GM19239 (cell line): ENCODE results near the gene STMP1.
"Not testable (repeated sequence)": the region's sequence is repeated elsewhere in the genome, so short reads cannot be mapped to it uniquely, and the experiment has no call there.

ENCODE experiments used
- DNase-seq: peaks from one replicate; pipeline ENCODE4 v3.0.0; 2011; ENCODE audit warnings: low spot score; ENCODE audit not compliant: insufficient read length
- FAIRE-seq: peaks from 2 replicates; lab custom pipeline; 2011; peaks lifted over from hg19 to GRCh38; lab: Jason Lieb, UNC

Gene STMP1

DNA sequence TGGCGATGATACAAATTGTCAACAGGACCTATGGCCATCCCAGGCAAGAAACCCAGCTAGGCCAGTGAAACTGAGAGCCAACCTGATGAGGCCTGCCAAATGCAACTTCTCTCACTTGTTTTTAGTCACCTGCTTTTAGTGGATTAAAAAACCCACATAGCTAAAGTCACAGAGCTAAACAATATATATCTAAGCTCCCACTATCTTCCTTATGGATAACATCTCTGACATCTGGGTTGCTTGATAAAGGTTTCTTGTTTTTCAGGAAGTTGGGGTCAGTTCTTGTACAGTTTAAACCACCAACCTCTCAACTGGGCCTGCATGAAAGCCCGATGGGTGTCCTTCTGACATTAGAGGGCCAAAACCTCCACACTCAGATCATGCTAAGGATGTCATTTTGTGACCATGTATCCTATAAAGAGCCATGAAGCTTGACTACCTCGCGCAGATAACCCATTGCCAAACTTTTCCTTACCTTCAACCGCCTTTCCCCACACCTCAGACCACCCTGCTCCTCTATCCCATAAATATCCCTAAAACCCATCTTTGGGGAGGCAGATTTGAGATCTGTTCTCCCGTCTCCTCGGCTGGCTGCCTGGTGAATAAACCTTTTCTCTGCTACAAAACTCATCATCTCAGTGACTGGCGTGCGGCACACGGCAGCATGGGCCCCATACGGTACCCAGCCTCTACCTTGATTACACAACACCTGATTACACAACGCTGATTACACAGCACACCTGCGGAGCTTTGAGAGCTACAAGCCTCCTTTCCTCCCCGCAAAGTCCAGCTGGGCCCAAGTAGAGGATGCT is 797 bp upstream of the STMP1 start:
- DNase-seq: no peak
- no peak for FAIRE-seq

DNA sequence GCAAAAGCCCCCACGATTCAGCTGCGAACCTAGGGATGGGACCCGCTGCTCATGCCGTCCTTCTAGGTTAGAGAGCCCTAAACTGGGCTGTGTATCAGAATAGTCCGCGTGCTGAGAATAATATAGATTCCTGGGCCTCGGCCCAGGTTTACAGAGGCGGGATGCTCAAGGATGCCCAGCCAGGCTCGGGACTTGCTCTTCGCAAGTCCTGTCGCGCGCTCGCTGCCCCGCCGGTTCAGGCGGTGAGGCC is 266 bp upstream of the STMP1 start:
- DNase-seq: no peak
- no peak for FAIRE-seq

DNA sequence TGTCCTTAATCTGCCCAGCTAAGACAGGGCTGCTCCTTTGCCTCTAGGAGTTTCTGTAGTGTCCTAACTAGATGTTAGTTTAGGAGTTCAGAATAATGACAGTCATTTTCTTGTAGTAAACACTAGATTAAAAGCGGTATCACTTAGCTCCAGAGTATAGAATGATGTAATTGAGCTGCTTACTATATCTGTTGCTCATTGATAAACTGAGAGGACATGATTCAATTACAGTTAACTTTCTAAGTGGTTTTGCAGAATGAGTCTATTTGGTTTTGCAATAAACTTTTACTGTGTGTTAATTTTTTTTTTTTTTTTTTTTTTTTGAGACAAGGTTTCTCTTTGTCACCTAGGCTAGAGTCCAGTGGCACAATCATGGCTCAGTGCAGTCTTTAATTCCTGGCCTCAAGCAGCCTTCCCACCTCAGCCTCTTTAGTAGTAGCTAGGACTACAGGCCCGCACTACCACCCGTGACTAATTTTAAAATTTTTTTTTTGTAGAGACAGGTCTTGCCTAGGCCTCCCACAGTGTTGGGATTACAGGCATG is 1.8 kb downstream of the STMP1 start:
- DNase-seq (no peak), FAIRE-seq (no peak)

DNA sequence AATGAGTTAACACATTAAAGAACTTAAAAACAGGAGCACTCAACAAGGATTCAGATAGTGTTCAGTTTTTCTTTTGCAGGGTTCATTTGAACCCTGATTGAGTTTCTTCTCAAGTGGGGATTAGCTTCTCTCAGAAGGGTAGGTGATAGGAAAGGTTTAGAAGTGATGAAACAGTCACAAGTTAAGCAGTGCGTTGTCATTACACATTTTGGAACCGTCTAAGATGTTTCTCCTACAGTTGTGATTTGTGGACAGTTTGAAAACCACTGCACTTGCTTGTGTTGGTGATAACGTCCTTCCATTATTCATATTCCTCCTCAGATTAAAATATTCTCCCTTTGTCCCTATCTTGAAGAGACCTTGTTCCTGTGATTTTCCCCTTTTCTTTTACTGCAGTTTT is 2.7 kb downstream of the STMP1 start:
- FAIRE-seq: no peak
- no peak for DNase-seq

DNA sequence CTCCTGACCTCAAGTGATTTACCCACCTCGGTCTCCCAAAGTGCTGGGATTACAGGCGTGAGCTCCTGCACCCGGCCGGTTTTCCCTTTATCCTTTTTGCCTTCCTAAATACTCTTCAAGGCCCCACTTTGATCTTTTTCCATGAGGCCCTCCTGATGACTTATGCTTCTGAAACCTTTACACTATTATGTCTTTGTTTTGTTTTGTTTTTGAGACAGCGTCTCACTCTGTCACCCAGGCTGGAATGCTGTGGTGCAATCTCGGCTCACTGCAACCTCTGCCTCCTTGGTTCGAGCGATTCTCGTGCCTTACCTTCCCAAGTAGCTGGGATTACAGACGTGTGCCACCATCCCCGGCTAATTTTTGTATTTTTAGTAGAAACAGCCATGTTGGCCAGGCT is 3.8 kb downstream of the STMP1 start:
- FAIRE-seq: no peak
- no peak for DNase-seq

DNA sequence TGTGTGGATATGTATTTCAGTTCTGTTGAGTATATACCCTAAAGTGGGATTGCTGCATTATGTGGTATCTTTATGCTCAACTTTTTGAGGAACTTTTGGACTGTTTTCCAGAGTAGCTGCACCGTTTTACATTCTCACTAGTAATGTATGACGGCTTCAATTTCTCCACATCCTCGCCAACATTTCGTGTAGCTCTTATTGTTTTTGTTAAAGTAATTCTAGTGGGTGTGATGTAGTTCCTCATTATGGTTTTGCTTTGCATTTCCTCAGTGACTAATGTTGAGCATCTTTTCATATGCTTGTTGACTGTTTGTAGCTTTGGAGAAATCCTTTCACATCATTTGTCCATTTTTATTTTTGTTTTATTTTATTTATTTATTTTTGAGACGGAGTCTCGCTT is 4.5 kb downstream of the STMP1 start:
- FAIRE-seq: no peak
- DNase-seq: no peak

DNA sequence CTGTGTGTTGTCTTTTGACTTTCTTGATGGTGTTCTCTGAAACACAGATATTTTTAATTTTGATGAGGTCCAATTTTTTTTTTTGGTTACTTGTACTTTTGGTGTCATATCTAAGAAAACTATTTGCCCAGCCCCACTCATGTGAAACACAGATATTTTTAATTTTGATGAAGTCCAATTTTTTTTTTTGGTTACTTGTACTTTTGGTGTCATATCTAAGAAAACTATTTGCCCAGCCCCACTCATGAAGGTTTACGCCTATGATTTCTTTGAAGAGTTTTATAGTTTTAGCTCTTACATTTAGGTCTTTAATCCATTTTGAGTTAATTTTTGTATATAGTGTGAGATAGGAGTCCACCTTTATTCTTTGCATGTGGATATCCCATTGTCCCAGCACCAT is 5.3 kb downstream of the STMP1 start:
- not testable (repeated sequence) for DNase-seq, FAIRE-seq

DNA sequence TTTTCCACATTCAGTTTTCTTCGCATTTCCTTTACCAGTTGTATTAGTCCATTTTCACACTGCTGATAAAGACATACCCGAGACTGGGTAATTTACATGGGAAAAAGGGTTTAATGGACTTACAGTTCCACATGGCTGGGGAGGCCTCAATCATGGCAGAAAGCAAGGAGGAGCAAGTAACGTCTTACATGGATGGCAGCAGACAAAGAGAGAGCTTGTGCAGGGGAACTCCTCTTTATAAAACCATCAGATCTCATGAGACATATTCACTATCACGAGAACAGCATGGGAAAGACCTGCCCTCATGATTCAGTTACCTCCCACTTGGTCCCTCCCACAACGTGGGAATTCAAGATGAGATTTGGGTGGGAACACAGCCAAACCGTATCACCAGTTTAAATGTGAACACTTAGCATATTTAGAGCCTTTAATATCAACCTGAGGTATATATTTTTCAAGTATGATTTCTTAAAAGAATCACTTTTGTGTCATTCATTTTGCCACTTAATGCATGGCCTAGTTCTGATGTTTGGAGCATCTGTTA is 6.6 kb downstream of the STMP1 start:
- FAIRE-seq, DNase-seq: not testable (repeated sequence)

DNA sequence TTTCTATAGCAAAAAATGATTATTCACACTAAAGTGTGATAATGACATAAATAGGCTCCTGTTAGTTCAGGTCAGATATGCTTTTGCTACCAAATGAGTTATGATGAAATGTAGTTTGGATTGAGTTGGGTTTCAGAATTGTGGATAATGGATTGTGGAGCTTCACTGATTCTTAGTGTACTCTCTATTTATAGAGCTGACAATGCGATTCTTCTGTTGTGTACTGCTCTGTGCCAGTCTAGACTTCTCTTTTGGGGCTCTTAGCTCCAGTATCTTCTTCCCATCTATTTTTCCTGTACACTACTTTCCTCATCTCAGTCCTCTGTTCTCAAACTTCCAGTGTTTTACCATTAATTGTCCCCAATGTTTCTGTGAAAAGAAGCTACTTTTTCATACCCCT is 7.5 kb downstream of the STMP1 start:
- no peak for FAIRE-seq
- DNase-seq: no peak

DNA sequence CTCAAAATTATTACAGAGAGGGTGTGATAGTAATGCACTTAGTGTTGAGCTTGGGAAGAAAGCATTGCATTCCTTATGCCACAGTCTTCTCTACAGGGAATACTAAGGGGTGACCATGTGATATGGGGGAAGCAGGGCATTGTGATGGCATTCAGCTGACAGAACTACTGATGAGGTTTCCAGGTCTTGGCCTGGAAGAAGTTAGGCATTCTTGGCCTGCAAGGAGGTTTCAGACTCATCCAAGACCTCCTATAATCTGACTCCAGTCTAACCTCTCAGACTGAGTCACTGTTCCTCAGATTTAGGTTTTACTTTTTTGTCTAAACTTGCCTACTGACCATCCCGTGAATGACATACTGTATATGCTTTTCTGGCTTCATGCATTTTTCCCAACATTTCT is 7.9 kb downstream of the STMP1 start:
- FAIRE-seq: no peak
- no peak for DNase-seq

DNA sequence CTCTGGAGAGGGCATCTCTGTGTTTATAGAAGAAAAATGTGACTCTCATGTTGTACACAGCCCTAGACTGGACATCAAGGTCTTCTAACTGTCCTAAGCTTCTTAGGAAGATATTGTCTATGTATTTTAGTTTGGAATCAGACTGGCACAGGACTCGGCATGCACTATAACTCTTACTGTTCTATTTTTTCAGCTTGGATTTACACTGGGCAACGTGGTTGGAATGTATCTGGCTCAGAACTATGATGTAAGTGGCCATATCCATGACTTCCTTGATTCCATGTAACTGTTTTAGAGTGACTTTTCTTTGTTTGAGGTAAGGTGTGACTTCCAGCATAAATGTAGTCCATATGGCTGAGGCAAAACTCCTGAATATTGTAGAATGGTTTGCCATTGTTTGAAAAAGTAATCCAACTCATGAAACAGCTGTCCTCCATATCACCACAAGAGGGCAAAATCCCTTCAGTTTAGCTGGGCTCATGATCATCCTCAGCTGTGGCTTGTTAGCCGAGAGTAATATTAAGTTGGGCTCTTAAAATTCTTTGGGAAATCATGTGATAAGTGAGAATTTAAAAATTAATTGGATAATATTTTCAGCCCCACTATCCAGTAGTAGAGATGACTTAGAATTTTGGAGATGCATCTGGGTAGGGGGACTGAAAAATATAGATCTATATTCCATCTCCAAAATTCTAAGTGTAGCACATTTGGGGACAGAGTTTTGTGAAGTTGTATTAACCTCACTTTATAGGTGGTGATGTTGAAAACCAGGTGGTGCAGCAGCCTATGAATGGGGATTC is 10.4 kb downstream of the STMP1 start:
- FAIRE-seq (peak; percentile 71), DNase-seq (peak; percentile 26)

DNA sequence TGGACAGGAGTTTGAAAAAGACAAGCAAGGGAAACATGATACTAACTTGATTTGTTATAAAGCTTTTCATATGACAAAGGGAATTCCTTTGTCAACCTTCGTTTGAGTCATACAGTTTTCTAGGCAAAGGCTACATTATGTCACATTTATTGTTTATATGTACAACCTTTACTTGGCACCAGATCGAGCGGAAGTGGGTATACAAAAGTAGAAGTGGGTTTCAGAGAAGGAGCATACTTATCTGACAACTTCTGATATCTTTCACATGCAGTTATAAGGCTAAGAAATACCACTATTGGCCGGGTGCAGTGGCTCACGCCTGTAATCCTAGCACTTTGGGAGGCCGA is 11.0 kb downstream of the STMP1 start:
- DNase-seq (no peak), FAIRE-seq (no peak)

DNA sequence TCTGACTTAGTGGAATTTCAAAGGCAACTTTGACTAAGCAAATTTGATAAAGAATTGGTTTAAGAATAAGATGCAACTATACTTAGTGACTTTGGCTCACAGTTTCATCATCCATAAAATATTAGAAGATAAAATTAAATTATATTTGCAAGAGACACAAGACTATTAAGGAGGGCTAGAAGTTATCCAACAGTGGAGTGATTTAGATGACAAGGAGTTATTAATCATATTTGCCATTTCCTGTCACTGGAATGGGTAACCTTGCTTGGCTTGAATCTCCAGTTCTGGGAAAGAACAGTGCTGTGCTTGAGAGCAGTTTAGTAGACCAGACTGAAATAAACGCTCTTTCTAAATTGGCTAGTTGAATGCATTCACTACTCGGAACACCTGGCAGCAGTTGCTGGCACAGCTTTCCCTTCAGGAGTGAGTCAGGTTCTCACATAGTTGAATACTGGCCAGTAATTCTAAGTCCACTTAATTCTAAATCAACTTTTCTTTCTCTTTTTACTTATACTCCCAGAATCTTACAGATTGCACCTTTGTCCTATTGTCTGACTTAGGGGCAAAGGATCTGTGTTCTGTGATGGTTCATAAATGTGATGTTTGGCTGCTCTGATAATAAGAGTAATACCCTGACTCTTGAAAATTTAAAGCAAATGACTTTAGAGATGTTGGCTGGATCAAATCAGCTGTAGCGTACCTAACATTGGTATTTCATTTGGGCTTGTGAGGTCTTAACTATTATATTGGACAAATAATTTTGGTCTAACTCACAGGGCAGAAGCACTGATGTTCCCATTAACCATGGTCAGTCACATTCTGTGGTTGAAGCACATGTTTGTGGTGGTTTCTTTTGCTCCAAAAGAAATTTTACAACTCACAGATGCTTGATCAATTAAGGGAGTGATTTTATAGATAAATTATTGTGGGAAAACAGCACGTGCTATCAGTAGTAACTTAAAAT is 16.6 kb downstream of the STMP1 start:
- FAIRE-seq (no peak), DNase-seq (no peak)

DNA sequence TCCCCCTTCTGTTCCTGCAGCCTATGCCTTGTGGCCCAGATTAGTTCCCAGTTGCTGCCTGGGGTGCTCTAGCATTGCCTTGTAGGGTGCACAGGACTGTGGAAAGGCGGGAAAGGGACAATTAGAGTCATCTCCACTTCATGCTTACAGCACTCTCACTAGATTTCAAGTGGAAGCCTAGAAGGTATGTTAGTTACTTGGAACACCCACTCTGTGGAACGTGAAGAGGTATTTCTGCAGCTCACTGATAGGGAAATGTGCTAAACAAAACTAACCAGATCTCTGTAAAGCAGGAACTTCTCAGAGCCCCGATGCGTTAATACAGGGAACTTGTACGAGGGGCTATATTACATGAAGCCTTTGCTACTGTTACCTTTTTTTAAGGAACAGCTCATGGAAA is 19.4 kb downstream of the STMP1 start:
- no peak for DNase-seq
- FAIRE-seq: no peak

DNA sequence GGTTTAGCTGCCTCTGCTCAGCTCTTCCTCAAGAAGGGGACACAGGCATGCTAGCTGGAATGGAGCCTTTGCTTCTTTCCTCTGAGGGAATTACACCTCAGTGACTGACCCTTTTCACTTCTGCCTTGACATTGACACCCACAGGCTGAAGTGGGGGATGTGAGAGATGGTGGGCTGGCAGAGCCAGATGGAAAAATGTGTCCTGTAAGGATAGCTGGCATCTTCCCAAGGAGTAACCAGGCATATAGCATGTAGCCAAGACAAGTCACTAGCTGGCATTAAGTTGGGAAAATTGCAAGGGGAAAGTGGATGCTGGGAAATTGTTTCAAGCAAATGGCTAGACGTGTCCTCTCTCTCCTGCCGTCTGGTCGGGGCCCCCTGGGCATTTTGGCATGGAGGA is 19.9 kb downstream of the STMP1 start:
- no peak for FAIRE-seq

DNA sequence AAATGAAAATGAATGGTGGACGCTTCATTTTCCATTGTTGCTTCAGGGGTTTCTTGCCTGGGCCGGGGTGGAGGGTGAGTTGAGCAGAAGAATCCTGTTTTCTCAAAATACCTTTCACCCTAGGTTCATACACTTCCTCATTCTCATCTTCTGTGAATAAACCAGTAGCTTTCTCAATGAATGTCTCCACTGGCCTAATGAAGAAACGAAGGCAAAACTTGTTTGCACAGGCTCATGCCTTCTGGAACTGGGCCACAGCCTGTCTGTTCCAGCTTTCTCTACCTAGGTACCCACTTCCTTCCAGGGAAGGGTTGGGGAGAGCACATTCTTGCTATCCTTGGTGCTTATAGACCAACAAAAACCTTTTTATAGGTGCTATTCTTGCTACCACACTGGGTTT is 21.3 kb downstream of the STMP1 start:
- DNase-seq: no peak
- FAIRE-seq: no peak

More for the DNA sequence above, 19.9 kb downstream of the STMP1 start:
- DNase-seq: no peak

DNA sequence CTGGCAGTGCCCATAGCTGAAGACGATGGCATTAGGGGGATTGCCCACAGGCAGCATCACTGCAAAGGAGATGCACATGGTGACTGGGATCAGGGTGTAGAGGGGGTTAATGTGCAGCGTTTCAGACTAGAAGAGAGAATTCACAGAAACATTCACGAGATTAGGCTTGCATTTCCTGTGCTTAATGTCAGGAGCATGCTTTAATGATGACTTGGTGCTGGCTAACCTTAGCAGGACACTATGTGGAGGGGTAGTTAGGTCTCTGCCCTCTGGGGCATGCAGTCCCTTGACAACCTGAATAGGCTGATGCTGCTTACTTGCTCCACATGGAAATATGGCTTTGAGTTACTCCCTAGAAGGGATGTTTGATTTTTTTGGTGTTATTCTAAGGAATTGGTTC is 21.8 kb downstream of the STMP1 start:
- FAIRE-seq (no peak), DNase-seq (no peak)

DNA sequence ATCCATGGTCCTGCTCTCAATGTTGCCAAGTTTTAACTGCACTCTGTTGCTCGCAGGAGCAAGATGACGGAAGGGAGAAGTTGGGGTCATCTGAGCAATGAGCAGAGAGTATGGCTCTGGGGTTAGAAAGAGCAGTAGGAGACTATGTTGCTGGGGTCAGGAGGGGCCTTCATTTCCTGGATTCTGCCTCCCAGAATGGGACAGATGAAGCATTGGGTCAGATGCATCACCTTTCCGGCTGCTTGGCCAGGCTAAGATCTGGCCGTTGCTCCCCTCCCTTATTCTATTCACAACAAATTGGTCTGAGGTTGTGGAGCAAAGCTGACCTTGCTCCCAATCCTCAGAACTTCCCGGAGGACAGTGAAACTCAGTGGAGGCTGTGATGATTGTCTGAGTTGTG is 22.4 kb downstream of the STMP1 start:
- no peak for FAIRE-seq

DNA sequence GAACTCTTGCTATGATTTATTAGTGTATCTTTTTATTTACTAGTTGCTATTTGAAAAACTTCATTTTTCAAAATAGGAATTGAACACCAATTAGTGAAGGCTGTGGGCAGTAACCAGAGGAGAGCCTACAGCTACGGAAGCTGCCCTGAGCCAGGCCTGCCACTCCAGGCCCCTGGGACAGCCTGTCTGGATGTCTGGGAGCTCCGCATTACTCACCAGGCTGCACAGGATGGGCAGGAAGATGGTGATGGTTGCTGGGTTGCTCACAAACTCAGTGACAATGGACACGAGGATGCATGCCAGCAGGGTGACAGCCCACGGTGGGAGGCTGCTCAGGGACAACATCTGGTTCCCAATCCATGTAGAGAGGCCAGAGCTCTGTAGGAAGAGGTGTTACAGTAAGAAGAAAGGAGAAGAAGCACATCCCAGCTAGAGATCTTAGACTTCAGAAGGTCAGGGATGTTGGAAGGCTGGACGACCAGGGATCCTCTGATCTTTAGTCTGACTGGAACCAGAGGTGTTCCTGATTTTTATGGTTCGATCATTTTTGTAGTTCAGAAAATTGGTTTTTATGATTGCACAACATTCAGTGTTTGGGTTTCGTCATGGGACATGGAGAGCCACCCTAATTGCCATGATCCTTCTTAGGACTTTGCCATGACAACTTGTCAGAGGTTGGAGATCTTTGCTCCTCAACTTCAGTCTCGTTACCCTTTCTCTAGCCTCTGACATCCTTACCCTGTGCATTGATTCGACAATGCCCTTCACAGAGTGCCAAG is 23.2 kb downstream of the STMP1 start:
- DNase-seq: no peak
- no peak for FAIRE-seq

More for the DNA sequence above, 22.4 kb downstream of the STMP1 start:
- DNase-seq: no peak

DNA sequence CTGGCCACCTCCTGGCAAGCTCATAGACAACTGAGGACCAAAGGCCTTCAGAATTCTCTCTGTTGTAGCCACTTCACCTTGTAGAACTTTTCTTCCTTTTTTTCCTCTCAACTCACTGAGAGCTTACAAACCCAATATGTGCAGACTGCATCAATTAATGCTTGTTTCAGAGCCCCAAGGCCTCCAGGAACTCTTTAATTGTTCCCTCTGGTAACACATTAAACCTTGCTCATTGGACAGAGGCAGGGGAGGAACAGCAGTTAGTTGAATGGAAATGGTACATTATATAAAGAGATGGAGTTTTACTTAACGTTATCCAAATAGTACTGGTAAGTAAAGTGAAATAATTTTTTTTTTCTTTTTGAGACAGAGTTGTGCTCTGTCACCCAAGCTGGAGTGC is 25.2 kb downstream of the STMP1 start:
- FAIRE-seq (no peak), DNase-seq (no peak)
